HL-60 (cell line): ENCODE data around the gene SH3YL1.

Source experiments
- DNase-seq, 2 experiments: peaks; one replicate each; pipeline ENCODE4 v3.0.0-alpha.2; 2010 to 2020; ENCODE audit warnings: low read depth in 1 of 2, low spot score in 1 of 2
- H3K27ac ChIP-seq: fragments of 250-450 bp; sonication (Bioruptor Pico); replicated peaks from 2 replicates; pipeline ENCODE4 v1.5.1; 2020; ENCODE audit warnings: mild to moderate bottlenecking, moderate library complexity
- H3K27me3 ChIP-seq: fragments of 250-450 bp; sonication (Bioruptor Pico); 2 replicates; pipeline ENCODE4 v1.5.1; 2021; ENCODE audit warnings: mild to moderate bottlenecking, moderate library complexity; ENCODE audit not compliant: insufficient read depth, poor library complexity, severe bottlenecking
- H3K4me3 ChIP-seq: replicated peaks from 2 replicates; pipeline ENCODE4 v1.5.1; 2011; ENCODE audit warnings: mild to moderate bottlenecking, control low read depth, low read length; ENCODE audit not compliant: insufficient read depth
- GABPA ChIP-seq: IDR thresholded peaks from 2 replicates; pipeline ENCODE4 v1.6.1; 2012; ENCODE audit warnings: low read depth
- POLR2AphosphoS5 ChIP-seq: IDR thresholded peaks from 2 replicates; pipeline ENCODE4 v1.6.1; 2012; ENCODE audit warnings: low read depth
- REST ChIP-seq: IDR thresholded peaks from 2 replicates; pipeline ENCODE4 v1.6.1; 2012; ENCODE audit warnings: low read depth; ENCODE audit not compliant: insufficient replicate concordance
- SPI1 ChIP-seq: IDR thresholded peaks from 2 replicates; pipeline ENCODE4 v1.6.1; 2012; ENCODE audit warnings: low read depth, mild to moderate bottlenecking, borderline replicate concordance
- TF ChIP-seq, protein P1 (sequence below): IDR thresholded peaks from one replicate; pipeline ENCODE4 v1.5.1; 2011; ENCODE audit warnings: low read length, control low read depth, inconsistent platforms; ENCODE audit not compliant: insufficient read depth

The SH3YL1 gene

DNA sequence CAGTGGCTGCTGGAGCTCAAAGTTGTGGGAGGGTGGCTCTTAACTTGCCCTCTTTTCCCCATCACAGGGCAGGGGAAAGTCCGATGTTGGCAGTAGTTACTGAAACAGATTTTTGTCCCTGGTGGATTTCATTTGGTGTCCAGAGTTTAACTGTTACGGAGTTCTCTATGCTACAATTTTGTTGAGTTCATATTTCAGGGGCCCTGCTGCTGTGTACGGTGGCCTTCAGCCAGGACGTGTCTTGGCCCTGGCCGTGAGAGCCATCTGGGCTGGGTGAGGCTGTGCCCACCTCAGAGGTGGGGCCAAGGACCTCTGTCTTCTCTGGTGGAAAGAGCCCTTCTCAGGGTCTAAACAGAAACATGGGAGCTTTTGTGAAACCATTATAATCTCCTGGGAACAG, 67.4 kb downstream of the SH3YL1 start:
- no peak for DNase-seq
- H3K4me3 ChIP-seq: no peak overlapping the region
- TF ChIP-seq REST (no peak), GABPA (no peak), SPI1 (no peak), POLR2AphosphoS5 (no peak)
- TF ChIP-seq, protein P1, sequence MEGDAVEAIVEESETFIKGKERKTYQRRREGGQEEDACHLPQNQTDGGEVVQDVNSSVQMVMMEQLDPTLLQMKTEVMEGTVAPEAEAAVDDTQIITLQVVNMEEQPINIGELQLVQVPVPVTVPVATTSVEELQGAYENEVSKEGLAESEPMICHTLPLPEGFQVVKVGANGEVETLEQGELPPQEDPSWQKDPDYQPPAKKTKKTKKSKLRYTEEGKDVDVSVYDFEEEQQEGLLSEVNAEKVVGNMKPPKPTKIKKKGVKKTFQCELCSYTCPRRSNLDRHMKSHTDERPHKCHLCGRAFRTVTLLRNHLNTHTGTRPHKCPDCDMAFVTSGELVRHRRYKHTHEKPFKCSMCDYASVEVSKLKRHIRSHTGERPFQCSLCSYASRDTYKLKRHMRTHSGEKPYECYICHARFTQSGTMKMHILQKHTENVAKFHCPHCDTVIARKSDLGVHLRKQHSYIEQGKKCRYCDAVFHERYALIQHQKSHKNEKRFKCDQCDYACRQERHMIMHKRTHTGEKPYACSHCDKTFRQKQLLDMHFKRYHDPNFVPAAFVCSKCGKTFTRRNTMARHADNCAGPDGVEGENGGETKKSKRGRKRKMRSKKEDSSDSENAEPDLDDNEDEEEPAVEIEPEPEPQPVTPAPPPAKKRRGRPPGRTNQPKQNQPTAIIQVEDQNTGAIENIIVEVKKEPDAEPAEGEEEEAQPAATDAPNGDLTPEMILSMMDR: no peak
- no peaks in the 10 kb centered on the region for H3K27me3 ChIP-seq
- no peak overlapping the region for H3K27ac ChIP-seq

DNA sequence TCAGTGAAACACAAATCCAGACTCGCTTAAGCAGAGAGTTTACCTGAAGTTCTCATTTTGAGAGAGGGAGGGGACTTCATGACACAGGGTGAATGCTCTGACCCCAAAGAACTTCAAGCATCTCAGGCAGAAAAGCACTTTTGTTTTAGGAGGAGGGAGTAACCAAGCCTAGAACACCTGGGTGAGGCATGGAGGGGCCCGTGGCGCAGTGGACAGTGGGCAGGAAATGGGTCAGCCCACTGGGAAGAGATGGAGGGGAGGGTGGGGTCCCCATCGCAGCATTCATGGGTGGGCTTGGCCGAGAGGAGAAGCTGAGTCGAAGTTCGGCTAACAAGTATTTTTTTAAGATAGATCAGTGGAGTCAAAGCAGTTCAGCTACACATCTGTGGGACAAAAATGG, 67.9 kb downstream of the SH3YL1 start:
- Histone ChIP-seq H3K27ac (no peak overlapping the region), H3K4me3 (no peak overlapping the region), H3K27me3 (no peaks in the 10 kb centered on the region)
- DNase-seq: no peak
- TF ChIP-seq REST (no peak), POLR2AphosphoS5 (no peak), SPI1 (no peak), GABPA (no peak)
- TF ChIP-seq, protein P1: no peak

- Histone ChIP-seq H3K27me3 (no peaks in the 10 kb centered on the region), H3K4me3 (no peak overlapping the region), H3K27ac (no peak overlapping the region)
- TF ChIP-seq POLR2AphosphoS5: no peak
- TF ChIP-seq, protein P1: no peak
- TF ChIP-seq REST: no peak
- no peak for TF ChIP-seq SPI1
- no peak for TF ChIP-seq GABPA
- no peak for DNase-seq
Observed at GRCh38 chr2:193141-193671, 70.6 kb downstream of the SH3YL1 start.
